Thyroid gland (tissue), 4 donors: ENCODE data around the gene EML3.

Experiments
- POLR2A ChIP-seq, 2 donors: fragments of 450-650 bp; IDR thresholded peaks; one replicate each; pipeline ENCODE4 v1.6.1; 2017; ENCODE audit warnings: antibody characterized with exemption in 2 of 2, mild to moderate bottlenecking in 2 of 2, moderate library complexity in 1 of 2
- TF ChIP-seq, protein P1 (sequence below), 6 experiments: fragments of 200-600 bp in 3 of 6; fragments of 450-650 bp in 3 of 6; sonication (generic) in 3 of 6; IDR thresholded peaks; one replicate each; pipeline ENCODE4 v1.5.1; 2016 to 2019; ENCODE audit warnings: antibody characterized with exemption in 6 of 6, mild to moderate bottlenecking in 2 of 6, inconsistent platforms in 1 of 6, moderate library complexity in 1 of 6

GRCh38 chr11:62575156-62575555 lies 37.4 kb downstream of the EML3 start:
- TF ChIP-seq, protein P1, sequence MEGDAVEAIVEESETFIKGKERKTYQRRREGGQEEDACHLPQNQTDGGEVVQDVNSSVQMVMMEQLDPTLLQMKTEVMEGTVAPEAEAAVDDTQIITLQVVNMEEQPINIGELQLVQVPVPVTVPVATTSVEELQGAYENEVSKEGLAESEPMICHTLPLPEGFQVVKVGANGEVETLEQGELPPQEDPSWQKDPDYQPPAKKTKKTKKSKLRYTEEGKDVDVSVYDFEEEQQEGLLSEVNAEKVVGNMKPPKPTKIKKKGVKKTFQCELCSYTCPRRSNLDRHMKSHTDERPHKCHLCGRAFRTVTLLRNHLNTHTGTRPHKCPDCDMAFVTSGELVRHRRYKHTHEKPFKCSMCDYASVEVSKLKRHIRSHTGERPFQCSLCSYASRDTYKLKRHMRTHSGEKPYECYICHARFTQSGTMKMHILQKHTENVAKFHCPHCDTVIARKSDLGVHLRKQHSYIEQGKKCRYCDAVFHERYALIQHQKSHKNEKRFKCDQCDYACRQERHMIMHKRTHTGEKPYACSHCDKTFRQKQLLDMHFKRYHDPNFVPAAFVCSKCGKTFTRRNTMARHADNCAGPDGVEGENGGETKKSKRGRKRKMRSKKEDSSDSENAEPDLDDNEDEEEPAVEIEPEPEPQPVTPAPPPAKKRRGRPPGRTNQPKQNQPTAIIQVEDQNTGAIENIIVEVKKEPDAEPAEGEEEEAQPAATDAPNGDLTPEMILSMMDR (IDR thresholded peaks at IDR 0.05) = no peak
- no peak for TF ChIP-seq POLR2A (IDR thresholded peaks at IDR 0.05)
